Measurements from ENCODE around the gene NSA2.
"Not testable (repeated sequence)": the region's sequence is repeated elsewhere in the genome, so short reads cannot be mapped to it uniquely, and the experiment has no call there.

Gene NSA2

DNA sequence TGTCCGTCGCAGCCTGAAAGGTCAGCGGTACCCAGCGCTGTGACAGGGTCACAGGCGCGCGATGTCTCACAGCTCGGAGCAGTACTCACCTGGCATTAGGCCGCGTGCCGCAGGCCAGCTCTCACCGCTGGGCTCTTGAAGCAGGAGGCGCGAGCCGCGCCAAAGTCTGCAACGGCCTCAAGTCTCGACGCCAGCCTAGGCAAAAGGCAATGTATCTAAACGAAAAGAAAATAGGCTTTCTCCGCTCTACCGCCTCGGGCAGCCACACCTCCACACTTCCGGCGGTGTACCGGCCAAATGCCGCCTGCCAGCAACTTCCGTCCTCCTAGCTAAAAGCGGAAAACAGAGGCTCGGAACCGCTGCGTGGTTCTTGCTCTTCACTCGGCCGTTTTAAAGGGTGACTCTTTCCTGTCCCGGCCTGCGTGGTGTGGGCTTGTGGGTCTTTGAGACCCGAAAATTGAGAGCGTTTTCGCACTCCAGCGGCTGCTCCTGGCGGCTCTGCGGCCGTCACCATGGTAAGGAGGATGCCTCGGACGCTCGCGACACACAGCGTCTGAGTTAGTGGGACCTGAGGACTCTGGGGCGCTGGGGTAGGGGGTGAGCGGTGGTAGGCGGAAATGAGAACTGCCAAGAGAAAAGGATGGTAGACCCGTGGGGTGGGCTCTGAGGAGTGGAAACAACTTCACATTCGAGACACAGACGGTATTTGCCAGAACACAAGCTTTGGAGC is at the start of gene NSA2, which contains the start of gene GFM2:
TSS of gene NSA2 (plus strand) at position 401 of the 730 bp plus-strand sequence. CDS start at position 513, 112 bp downstream.
TSS of gene GFM2 (minus strand) at position 269 of the 730 bp plus-strand sequence. CDS start 3,375 bp downstream, outside the sequence.
- DNase-seq (ENCODE audit: insufficient read length, low spot score) (peak; percentile 44), FAIRE-seq (peak; percentile 78)
- TF ChIP-seq POLR2A (IDR thresholded peaks at IDR 0.05; ENCODE audit: low read depth, low read length): peak; percentile 30

DNA sequence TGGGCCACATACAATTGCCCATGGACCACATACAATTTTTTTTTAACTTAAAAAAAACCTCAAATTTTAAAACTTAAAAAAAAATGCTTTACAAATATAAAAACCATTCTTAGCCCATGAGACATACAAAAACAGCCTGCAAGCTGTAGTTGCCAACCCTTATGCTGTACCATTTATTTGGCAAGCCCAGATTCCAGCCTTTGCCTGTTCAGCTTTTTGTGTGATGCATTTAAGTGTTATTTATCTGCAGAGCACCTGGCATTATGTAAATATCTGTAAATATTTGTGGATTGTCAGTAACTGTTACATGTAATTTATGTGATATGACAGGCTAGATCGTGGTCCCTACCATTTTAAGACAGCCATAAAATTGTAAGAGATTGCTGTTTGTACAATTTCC is 49.5 kb upstream of the NSA2 start:
- DNase-seq (ENCODE audit: insufficient read length, low spot score) (no peak), FAIRE-seq (no peak)
- TF ChIP-seq POLR2A (IDR thresholded peaks at IDR 0.05; ENCODE audit: low read depth, low read length): no peak

- DNase-seq (ENCODE audit: insufficient read length, low spot score): no peak
- no peak for TF ChIP-seq POLR2A (IDR thresholded peaks at IDR 0.05; ENCODE audit: low read depth, low read length)
- no peak for FAIRE-seq
These were observed 44.8 kb upstream of the NSA2 start for GRCh38 chr5:74722271-74722670.

DNA sequence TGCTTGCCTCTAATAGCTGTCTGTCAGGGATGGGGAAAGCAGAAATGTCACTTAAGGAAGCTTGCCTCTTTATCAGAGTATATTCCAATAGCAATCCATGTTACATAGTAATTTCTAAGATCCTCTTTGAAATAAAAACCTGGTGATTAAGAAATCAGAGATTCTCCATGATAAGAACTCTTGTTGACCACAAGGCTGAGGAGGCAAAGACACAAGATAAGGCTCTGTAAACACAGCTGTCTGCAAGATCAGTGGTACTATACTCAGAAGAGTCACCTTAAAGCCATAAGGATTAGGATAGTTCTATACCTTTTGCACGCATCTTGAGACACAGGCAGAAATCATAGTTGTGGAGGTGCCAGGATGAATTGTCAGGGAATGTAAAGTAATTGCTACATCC is 41.7 kb upstream of the NSA2 start:
- DNase-seq (ENCODE audit: insufficient read length, low spot score) (no peak), FAIRE-seq (peak; percentile 15)
- no peak for TF ChIP-seq POLR2A (IDR thresholded peaks at IDR 0.05; ENCODE audit: low read depth, low read length)

GRCh38 chr5:74736759-74737158 is 30.3 kb upstream of the NSA2 start:
- DNase-seq (ENCODE audit: insufficient read length, low spot score) (no peak), FAIRE-seq (no peak)
- no peak for TF ChIP-seq POLR2A (IDR thresholded peaks at IDR 0.05; ENCODE audit: low read depth, low read length)

GRCh38 chr5:74738406-74738805 is 28.6 kb upstream of the NSA2 start:
- DNase-seq (ENCODE audit: insufficient read length, low spot score): no peak
- FAIRE-seq: no peak
- TF ChIP-seq POLR2A (IDR thresholded peaks at IDR 0.05; ENCODE audit: low read depth, low read length): no peak

GRCh38 chr5:74748742-74749141 is 18.3 kb upstream of the NSA2 start:
- not testable (repeated sequence) for DNase-seq (ENCODE audit: insufficient read length, low spot score); FAIRE-seq

DNA sequence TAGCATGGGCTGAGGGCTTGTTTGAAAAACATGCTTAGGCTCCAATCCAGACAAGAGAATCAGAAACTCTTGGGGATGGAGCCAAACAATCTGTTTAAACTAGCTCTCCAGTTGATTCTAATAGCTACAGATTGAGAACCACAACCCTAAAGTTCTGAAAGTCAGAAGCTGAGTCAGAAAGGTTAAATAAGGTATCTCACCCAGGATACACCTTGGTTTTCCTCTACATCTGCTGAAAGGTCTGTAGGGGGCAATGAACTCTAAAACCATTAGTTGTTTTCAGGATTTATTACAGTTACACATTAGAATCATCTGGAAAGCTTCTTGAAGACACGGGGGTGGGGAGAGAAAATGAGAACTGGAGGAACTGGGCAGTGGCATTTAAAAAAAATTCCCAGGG is 5.8 kb upstream of the NSA2 start:
- peak; percentile 84 for FAIRE-seq

GRCh38 chr5:74762599-74762998 is 4.5 kb upstream of the NSA2 start:
- FAIRE-seq (peak; percentile 98), DNase-seq (ENCODE audit: insufficient read length, low spot score) (peak; percentile 15)
- TF ChIP-seq POLR2A (IDR thresholded peaks at IDR 0.05; ENCODE audit: low read depth, low read length): no peak

More for the DNA sequence above, 5.8 kb upstream of the NSA2 start:
- DNase-seq (ENCODE audit: insufficient read length, low spot score): no peak
- no peak for TF ChIP-seq POLR2A (IDR thresholded peaks at IDR 0.05; ENCODE audit: low read depth, low read length)

- FAIRE-seq (no peak), DNase-seq (ENCODE audit: insufficient read length, low spot score) (no peak)
- no peak for TF ChIP-seq POLR2A (IDR thresholded peaks at IDR 0.05; ENCODE audit: low read depth, low read length)
These were observed 3.5 kb upstream of the NSA2 start for GRCh38 chr5:74763504-74763903.

DNA sequence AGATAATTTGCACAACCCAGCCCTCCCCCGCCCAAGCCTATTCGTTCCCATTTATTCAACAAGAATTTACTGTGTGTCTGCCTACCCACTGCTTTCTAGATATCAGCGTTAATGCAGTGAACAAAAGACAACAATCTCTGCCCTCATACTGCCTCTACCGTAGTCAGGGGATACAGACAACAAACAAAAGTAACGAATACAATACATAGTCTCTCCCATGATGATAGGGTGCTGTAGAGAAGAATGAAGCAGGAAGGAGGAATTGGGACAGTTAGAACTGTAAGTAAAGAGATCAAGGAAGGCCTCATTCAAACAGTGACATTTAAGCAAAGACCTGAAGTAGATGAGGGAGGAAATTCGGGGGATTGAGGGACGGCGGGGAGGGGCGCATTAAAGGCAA is 1.8 kb upstream of the NSA2 start:
- DNase-seq (ENCODE audit: insufficient read length, low spot score): no peak
- no peak for FAIRE-seq
- TF ChIP-seq POLR2A (IDR thresholded peaks at IDR 0.05; ENCODE audit: low read depth, low read length): no peak

DNA sequence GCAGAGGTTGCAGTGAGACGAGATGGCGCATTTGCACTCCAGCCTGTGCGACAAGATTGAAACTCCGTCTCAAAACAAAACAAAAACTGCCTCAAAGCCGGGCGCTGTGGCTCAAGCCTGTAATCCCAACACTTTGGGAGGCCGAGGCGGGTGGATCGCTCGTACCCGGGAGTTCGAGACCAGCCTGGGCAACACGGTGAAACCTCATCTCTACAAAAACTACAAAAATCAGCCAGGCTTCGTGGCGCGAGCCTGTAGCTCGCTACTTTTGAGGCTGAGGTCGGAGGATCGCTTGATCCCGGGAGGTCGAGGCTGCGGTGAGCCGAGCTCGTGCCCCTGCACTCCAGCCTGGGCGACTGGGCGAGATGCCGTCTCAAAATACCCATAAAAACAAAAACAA is 1.1 kb upstream of the NSA2 start:
- DNase-seq (ENCODE audit: insufficient read length, low spot score) (no peak), FAIRE-seq (no peak)
- no peak for TF ChIP-seq POLR2A (IDR thresholded peaks at IDR 0.05; ENCODE audit: low read depth, low read length)

- no peak for DNase-seq (ENCODE audit: insufficient read length, low spot score)
- FAIRE-seq: no peak
- TF ChIP-seq POLR2A (IDR thresholded peaks at IDR 0.05; ENCODE audit: low read depth, low read length): no peak
These were observed 616 bp upstream of the NSA2 start for GRCh38 chr5:74766418-74766848.

DNA sequence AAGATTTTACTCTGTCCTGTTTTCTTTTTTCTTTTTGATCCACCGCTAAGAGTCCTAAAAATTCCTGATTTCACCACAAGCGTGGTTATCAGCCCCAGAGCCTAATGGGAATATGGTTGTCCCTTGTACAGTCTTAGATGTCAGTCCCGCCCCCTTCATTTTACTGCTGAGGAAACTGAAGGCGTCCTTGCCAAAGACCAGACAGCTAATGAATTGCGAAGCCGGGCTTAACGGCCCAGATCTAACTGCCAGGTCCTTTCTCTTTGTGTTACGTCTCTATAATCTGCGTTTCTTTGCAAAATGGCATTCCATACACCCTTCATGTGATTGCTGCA is 497 bp downstream of the NSA2 start:
- FAIRE-seq (no peak), DNase-seq (ENCODE audit: insufficient read length, low spot score) (peak; percentile 8)
- TF ChIP-seq POLR2A (IDR thresholded peaks at IDR 0.05; ENCODE audit: low read depth, low read length): no peak

GRCh38 chr5:74772359-74772758 is 5.3 kb downstream of the NSA2 start:
- DNase-seq (ENCODE audit: insufficient read length, low spot score) (no peak), FAIRE-seq (no peak)
- TF ChIP-seq POLR2A (IDR thresholded peaks at IDR 0.05; ENCODE audit: low read depth, low read length): no peak

Data from H54 (cell line).